ENCODE data around the gene EHBP1.

GRCh38 chr2:63066265-63066664, 360.8 kb downstream of the EHBP1 start:
- TF ChIP-seq EZH2 (IDR thresholded peaks at IDR 0.05; ENCODE audit: borderline replicate concordance, low read length) = no peak
- no peak for TF ChIP-seq CTCF (IDR thresholded peaks at IDR 0.05; ENCODE audit: low read length)
